HepG2 (cell line): ENCODE data around the gene SAE1. TPM values are rescaled to one million over a fixed set of nuclear protein-coding genes. Genes with fewer than 3 reads are reported as not detected.

Experiments used
- EP300 ChIP-seq, 3 experiments: sonication (generic) in 1 of 3; formaldehyde crosslinking in 1 of 3; IDR thresholded peaks; 2 replicates each; pipeline versions ENCODE4 v1.5.1 to v1.6.1; 2011 to 2020; ENCODE audit warnings: low read depth in 2 of 3, low read length in 2 of 3, borderline replicate concordance in 1 of 3, improper control_type of control experiment in 1 of 3, mild to moderate bottlenecking in 1 of 3, missing genetic modification reagents in 1 of 3, moderate library complexity in 1 of 3
- ETV5 ChIP-seq: IDR thresholded peaks from 2 replicates; pipeline ENCODE4 v1.6.1; 2018; ENCODE audit warnings: missing biosample characterization, missing genetic modification reagents, inconsistent platforms, borderline replicate concordance
- FIP1L1 ChIP-seq: fragments of 200-400 bp; formaldehyde crosslinking; IDR thresholded peaks from 2 replicates; pipeline ENCODE4 v1.6.1; 2018; ENCODE audit warnings: low read depth, mild to moderate bottlenecking, low read length, moderate library complexity, borderline replicate concordance; ENCODE audit not compliant: insufficient read depth
- MBNL3 ChIP-seq: fragments of 250-450 bp; sonication (Bioruptor Pico); conservative IDR thresholded peaks from 2 replicates; pipeline ENCODE4 v1.8.0; 2022; ENCODE audit warnings: mild to moderate bottlenecking, inconsistent platforms
- MEIS2 ChIP-seq: sonication (generic); formaldehyde crosslinking; IDR thresholded peaks from 2 replicates; pipeline ENCODE4 v1.9.0; 2021; ENCODE audit warnings: mild to moderate bottlenecking, missing genetic modification reagents
- NAIF1 ChIP-seq: sonication (generic); formaldehyde crosslinking; IDR thresholded peaks from 2 replicates; pipeline ENCODE4 v1.5.0; 2020; ENCODE audit warnings: mild to moderate bottlenecking, missing genetic modification reagents, borderline replicate concordance
- NCOA1 ChIP-seq: sonication (generic); formaldehyde crosslinking; IDR thresholded peaks from 2 replicates; pipeline ENCODE4 v1.9.0; 2021; ENCODE audit warnings: missing genetic modification reagents
- NCOA2 ChIP-seq: sonication (generic); formaldehyde crosslinking; IDR thresholded peaks from 2 replicates; pipeline ENCODE4 v1.8.0; 2022; ENCODE audit warnings: inconsistent platforms
- PITX1 ChIP-seq: sonication (generic); formaldehyde crosslinking; IDR thresholded peaks from 2 replicates; pipeline ENCODE4 v1.5.1; 2020; ENCODE audit warnings: mild to moderate bottlenecking, missing genetic modification reagents
- RXRB ChIP-seq: IDR thresholded peaks from 2 replicates; pipeline ENCODE4 v1.6.1; 2016; ENCODE audit warnings: borderline replicate concordance, missing genetic modification reagents, missing compliant biosample characterization
- SOX13 ChIP-seq, 3 experiments: fragments of 450-650 bp in 1 of 3; sonication (generic) in 1 of 3; formaldehyde crosslinking in 1 of 3; IDR thresholded peaks in 2 of 3; conservative IDR thresholded peaks in 1 of 3; 2 replicates each; pipeline versions ENCODE4 v1.5.0 to v1.6.1; 2016 to 2020; ENCODE audit warnings: antibody characterized with exemption in 1 of 3, mild to moderate bottlenecking in 1 of 3, missing compliant biosample characterization in 1 of 3, missing genetic modification reagents in 1 of 3, moderate library complexity in 1 of 3
- SOX6 ChIP-seq, 2 experiments: fragments of 450-650 bp in 1 of 2; sonication (generic) in 1 of 2; formaldehyde crosslinking in 1 of 2; IDR thresholded peaks; 2 replicates each; pipeline versions ENCODE4 v1.4.0 to v1.6.1; 2017 to 2020; ENCODE audit warnings: antibody characterized with exemption in 1 of 2, mild to moderate bottlenecking in 1 of 2, missing genetic modification reagents in 1 of 2
- ZBTB42 ChIP-seq: sonication (generic); formaldehyde crosslinking; IDR thresholded peaks from 2 replicates; pipeline ENCODE4 v1.5.0; 2020; ENCODE audit warnings: mild to moderate bottlenecking, missing genetic modification reagents
- ZFY ChIP-seq: sonication (generic); formaldehyde crosslinking; IDR thresholded peaks from 2 replicates; pipeline ENCODE4 v1.4.0; 2020; ENCODE audit warnings: missing genetic modification reagents
- ZKSCAN8 ChIP-seq: IDR thresholded peaks from 2 replicates; pipeline ENCODE4 v1.6.1; 2016; ENCODE audit warnings: borderline replicate concordance, missing genetic modification reagents, missing compliant biosample characterization
- ZNF17 ChIP-seq: sonication (generic); formaldehyde crosslinking; IDR thresholded peaks from 2 replicates; pipeline ENCODE4 v1.5.0; 2020; ENCODE audit warnings: mild to moderate bottlenecking, missing genetic modification reagents
- ZNF296 ChIP-seq: sonication (generic); formaldehyde crosslinking; conservative IDR thresholded peaks from 2 replicates; pipeline ENCODE4 v1.5.0; 2020; ENCODE audit warnings: mild to moderate bottlenecking, missing genetic modification reagents
- ZNF501 ChIP-seq: sonication (generic); formaldehyde crosslinking; IDR thresholded peaks from 2 replicates; pipeline ENCODE4 v1.5.1; 2020; ENCODE audit warnings: mild to moderate bottlenecking, moderate library complexity, missing genetic modification reagents
- ZNF660 ChIP-seq: sonication (generic); formaldehyde crosslinking; IDR thresholded peaks from 2 replicates; pipeline ENCODE4 v1.5.1; 2020; ENCODE audit warnings: mild to moderate bottlenecking, low read depth, missing genetic modification reagents, borderline replicate concordance
- ZSCAN29 ChIP-seq: sonication (generic); formaldehyde crosslinking; conservative IDR thresholded peaks from 2 replicates; pipeline ENCODE4 v1.4.0; 2020; ENCODE audit warnings: mild to moderate bottlenecking, missing genetic modification reagents
- polyA plus RNA-seq, 8 experiments: library from polyadenylated mRNA; depleted of rRNA in 3 of 8; stranded (reverse) in 7 of 8; unstranded in 1 of 8; fragments of >200 nt; fragmentation: Illumina TruSeq in 4 of 8; extraction: Trizol in 4 of 8; gene quantifications; 2 replicates each; pipeline versions ENCODE4 v1.2.1 to v1.2.3, GENCODE V29; 2011 to 2016; ENCODE audit warnings: low read depth in 4 of 8, missing spikeins in 1 of 8, mixed read lengths in 1 of 8; ENCODE audit not compliant: insufficient read depth in 1 of 8
- total RNA-seq, 5 experiments: library from RNA; depleted of rRNA; stranded (reverse); fragments of >200 nt; fragmentation: Illumina TruSeq; extraction: Trizol; gene quantifications; 2 replicates each; pipeline ENCODE4 v1.2.3, GENCODE V29; 2016; ENCODE audit warnings: low read depth in 1 of 5
- TF ChIP-seq, protein P1 (sequence below): sonication (generic); formaldehyde crosslinking; IDR thresholded peaks from 2 replicates; pipeline ENCODE4 v1.5.0; 2020; ENCODE audit warnings: mild to moderate bottlenecking, missing genetic modification reagents, borderline replicate concordance

The SAE1 gene
- total and polyA plus RNA-seq, 2 of the 13 experiments (the other 11 are each of a cell fraction or from before 2014, with no cell fraction given) = 87.6 to 197 TPM

DNA sequence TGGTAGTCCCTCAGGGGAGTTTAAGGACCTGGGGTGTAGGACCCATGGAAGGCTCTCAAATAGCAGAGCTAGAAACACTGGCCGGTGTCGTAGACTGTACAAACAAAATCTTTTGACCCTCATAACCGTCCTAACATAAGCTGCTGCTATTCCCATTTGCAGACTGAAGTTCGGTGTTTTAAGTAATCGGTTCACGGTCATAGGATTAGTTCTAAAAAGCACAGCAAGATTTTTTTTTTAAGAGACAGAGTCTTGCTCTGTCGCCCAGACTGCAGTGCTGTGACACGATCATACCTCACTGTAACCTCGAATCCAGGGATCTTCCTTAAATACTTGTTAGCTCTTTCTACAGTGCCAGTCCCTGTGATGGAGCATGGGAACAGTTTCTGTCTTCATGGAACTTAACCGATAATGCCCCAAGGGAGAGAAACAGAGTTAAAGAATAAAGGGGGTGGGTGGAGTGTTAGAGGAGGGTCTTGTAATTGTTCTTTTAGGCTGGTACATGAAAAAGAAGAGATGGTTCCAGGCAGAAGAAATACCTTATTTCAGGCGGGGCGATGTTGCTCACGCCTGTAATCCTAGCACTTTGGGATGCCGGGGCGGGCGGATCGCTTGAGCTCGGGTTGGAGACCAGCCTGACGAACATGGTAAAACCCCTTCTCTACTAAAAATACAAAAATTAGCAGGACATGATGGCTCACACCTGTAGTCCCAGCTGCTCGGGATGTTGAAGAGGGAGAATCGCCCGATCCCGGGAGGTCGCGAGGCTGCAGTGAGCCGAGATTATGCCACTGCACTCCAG lies 16.6 kb upstream of the SAE1 start (continued):
- TF ChIP-seq NCOA1 (CRISPR knock-in tag) (0 out of 2 replicates have a peak, but pooled peaks have one; percentile 36), ZBTB42 (CRISPR knock-in tag) (no peak), ZNF17 (CRISPR knock-in tag) (no peak), RXRB (CRISPR knock-in tag) (no peak; the same call in 1 of the 2 replicates), ZNF296 (no peak), EP300 (IDR thresholded peaks at IDR 0.05; ENCODE audit: low read depth in 2 of 2, low read length in 2 of 2) (no peak), EP300 (CRISPR knock-in tag; IDR thresholded peaks at IDR 0.05; ENCODE audit: borderline replicate concordance) (no peak), ZNF660 (CRISPR knock-in tag) (no peak), ZFY (CRISPR knock-in tag) (no peak), PITX1 (no peak), NCOA2 (CRISPR knock-in tag) (0 out of 2 replicates have a peak, but pooled peaks have one; percentile 17), MBNL3 (no peak), ZKSCAN8 (CRISPR knock-in tag) (no peak), ZNF501 (CRISPR knock-in tag) (0 out of 2 replicates have a peak, but pooled peaks have one; percentile 19), MEIS2 (no peak), SOX13 (IDR thresholded peaks at IDR 0.05) (no peak), SOX13 (CRISPR knock-in tag; conservative IDR thresholded peaks at IDR 0.05 in 1 of 2, IDR thresholded peaks at IDR 0.05 in 1 of 2) (no peak), SOX6 (IDR thresholded peaks at IDR 0.05) (no peak), SOX6 (CRISPR knock-in tag; IDR thresholded peaks at IDR 0.05) (no peak), FIP1L1 (0 out of 2 replicates have a peak, but pooled peaks have one; percentile 14), NAIF1 (CRISPR knock-in tag) (no peak), ZSCAN29 (no peak), ETV5 (no peak)
- TF ChIP-seq, protein P1, sequence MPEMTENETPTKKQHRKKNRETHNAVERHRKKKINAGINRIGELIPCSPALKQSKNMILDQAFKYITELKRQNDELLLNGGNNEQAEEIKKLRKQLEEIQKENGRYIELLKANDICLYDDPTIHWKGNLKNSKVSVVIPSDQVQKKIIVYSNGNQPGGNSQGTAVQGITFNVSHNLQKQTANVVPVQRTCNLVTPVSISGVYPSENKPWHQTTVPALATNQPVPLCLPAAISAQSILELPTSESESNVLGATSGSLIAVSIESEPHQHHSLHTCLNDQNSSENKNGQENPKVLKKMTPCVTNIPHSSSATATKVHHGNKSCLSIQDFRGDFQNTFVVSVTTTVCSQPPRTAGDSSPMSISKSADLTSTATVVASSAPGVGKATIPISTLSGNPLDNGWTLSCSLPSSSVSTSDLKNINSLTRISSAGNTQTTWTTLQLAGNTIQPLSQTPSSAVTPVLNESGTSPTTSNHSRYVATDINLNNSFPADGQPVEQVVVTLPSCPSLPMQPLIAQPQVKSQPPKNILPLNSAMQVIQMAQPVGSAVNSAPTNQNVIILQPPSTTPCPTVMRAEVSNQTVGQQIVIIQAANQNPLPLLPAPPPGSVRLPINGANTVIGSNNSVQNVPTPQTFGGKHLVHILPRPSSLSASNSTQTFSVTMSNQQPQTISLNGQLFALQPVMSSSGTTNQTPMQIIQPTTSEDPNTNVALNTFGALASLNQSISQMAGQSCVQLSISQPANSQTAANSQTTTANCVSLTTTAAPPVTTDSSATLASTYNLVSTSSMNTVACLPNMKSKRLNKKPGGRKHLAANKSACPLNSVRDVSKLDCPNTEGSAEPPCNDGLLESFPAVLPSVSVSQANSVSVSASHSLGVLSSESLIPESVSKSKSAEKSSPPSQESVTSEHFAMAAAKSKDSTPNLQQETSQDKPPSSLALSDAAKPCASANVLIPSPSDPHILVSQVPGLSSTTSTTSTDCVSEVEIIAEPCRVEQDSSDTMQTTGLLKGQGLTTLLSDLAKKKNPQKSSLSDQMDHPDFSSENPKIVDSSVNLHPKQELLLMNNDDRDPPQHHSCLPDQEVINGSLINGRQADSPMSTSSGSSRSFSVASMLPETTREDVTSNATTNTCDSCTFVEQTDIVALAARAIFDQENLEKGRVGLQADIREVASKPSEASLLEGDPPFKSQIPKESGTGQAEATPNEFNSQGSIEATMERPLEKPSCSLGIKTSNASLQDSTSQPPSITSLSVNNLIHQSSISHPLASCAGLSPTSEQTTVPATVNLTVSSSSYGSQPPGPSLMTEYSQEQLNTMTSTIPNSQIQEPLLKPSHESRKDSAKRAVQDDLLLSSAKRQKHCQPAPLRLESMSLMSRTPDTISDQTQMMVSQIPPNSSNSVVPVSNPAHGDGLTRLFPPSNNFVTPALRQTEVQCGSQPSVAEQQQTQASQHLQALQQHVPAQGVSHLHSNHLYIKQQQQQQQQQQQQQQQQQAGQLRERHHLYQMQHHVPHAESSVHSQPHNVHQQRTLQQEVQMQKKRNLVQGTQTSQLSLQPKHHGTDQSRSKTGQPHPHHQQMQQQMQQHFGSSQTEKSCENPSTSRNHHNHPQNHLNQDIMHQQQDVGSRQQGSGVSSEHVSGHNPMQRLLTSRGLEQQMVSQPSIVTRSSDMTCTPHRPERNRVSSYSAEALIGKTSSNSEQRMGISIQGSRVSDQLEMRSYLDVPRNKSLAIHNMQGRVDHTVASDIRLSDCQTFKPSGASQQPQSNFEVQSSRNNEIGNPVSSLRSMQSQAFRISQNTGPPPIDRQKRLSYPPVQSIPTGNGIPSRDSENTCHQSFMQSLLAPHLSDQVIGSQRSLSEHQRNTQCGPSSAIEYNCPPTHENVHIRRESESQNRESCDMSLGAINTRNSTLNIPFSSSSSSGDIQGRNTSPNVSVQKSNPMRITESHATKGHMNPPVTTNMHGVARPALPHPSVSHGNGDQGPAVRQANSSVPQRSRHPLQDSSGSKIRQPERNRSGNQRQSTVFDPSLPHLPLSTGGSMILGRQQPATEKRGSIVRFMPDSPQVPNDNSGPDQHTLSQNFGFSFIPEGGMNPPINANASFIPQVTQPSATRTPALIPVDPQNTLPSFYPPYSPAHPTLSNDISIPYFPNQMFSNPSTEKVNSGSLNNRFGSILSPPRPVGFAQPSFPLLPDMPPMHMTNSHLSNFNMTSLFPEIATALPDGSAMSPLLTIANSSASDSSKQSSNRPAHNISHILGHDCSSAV (CRISPR knock-in tag) = no peak
